ENCODE measurements around the gene SLC8A1. TPM values are rescaled to one million over a fixed set of nuclear protein-coding genes. Genes with fewer than 3 reads are reported as not detected.

SLC8A1 gene
- total and polyA plus RNA-seq, 2 donors (not counting 1 experiment from before 2014, with no cell fraction given), result 0.07 to 0.20 TPM

DNA sequence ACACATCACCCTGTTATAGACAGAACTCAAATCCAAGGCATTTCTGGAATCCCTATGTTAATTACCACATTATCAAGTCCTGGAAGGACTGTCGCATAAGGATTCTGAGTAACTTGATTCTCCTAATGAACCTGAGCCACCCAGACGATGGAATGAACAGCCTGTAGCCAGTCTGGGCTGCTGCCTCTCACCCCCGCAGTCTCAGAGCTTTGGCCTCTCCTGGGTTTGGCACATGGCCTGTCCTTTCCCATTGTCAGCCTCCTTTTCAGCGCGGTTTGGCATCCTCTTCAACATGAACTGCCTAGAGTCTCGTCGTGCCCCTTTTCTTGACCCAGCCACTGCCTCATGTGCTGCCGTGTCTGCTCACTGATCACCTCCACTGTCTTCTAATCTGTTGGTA, 147.6 kb downstream of the SLC8A1 start:
- Histone ChIP-seq H3K27ac (ENCODE audit: low read length in 2 of 2) (no peak overlapping the region), H3K4me3 (ENCODE audit: control extremely low read depth in 1 of 5, extremely low read depth in 1 of 5, insufficient read depth in 1 of 5, low read depth in 2 of 5, low read length in 4 of 5) (no peak overlapping the region), H4K20me1 (ENCODE audit: control insufficient read depth, insufficient read depth, low read length, poor library complexity, severe bottlenecking) (no peaks in the 10 kb centered on the region), H3K4me1 (ENCODE audit: control insufficient read depth in 2 of 2, insufficient read depth in 2 of 2, low read length in 2 of 2) (no peaks in the 10 kb centered on the region), H2AFZ (ENCODE audit: insufficient read depth, low read depth, low read length, poor library complexity, severe bottlenecking) (no peak overlapping the region), H3K27me3 (replicated peaks in 1 of 4; ENCODE audit: control extremely low read depth in 1 of 4, control insufficient read depth in 3 of 4, insufficient read depth in 4 of 4, low read length in 3 of 4) (no peaks in the 10 kb centered on the region), H3K36me3 (replicated peaks in 1 of 2; ENCODE audit: control extremely low read depth in 1 of 2, control insufficient read depth in 1 of 2, extremely low read depth in 1 of 2, insufficient read depth in 2 of 2, low read length in 1 of 2) (no peaks in the 10 kb centered on the region), H3K4me2 (replicated peaks; ENCODE audit: low read depth, low read length, poor library complexity, severe bottlenecking) (no peak overlapping the region), H3K9ac (ENCODE audit: low read length) (no peak overlapping the region), H3K79me2 (ENCODE audit: control insufficient read depth, insufficient read depth, low read length) (no peaks in the 10 kb centered on the region), H3K9me3 (ENCODE audit: control extremely low read depth in 1 of 3, control insufficient read depth in 2 of 3, insufficient read depth in 1 of 3, low read length in 2 of 3) (no peaks in the 10 kb centered on the region)
- intact Hi-C loops (cut with micrococcal nuclease), result no loop called here
- Mint-ChIP-seq H3K4me1 (no peaks in the 10 kb centered on the region), H3K4me3 (no peak overlapping the region), H3K9me3 (ENCODE audit: insufficient read depth) (no peaks in the 10 kb centered on the region), H3K27me3 (no peaks in the 10 kb centered on the region), H3K27ac (no peak overlapping the region)
- TF ChIP-seq EZH2 (IDR thresholded peaks at IDR 0.05; ENCODE audit: borderline replicate concordance, insufficient read depth, low read depth, low read length, poor library complexity, severe bottlenecking), result no peak
- TF ChIP-seq, protein P1, sequence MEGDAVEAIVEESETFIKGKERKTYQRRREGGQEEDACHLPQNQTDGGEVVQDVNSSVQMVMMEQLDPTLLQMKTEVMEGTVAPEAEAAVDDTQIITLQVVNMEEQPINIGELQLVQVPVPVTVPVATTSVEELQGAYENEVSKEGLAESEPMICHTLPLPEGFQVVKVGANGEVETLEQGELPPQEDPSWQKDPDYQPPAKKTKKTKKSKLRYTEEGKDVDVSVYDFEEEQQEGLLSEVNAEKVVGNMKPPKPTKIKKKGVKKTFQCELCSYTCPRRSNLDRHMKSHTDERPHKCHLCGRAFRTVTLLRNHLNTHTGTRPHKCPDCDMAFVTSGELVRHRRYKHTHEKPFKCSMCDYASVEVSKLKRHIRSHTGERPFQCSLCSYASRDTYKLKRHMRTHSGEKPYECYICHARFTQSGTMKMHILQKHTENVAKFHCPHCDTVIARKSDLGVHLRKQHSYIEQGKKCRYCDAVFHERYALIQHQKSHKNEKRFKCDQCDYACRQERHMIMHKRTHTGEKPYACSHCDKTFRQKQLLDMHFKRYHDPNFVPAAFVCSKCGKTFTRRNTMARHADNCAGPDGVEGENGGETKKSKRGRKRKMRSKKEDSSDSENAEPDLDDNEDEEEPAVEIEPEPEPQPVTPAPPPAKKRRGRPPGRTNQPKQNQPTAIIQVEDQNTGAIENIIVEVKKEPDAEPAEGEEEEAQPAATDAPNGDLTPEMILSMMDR (IDR thresholded peaks at IDR 0.05), result no peak
- no peak for ATAC-seq (ENCODE audit: low read depth)
- POLR2A ChIA-PET, result no interaction called here
- CTCF ChIA-PET, result no interaction called here
- DNase-seq, result no peak
- WGBS (ENCODE audit: insufficient coverage), result 100% methylated on average over 8 of the region's 8 CpGs

DNA sequence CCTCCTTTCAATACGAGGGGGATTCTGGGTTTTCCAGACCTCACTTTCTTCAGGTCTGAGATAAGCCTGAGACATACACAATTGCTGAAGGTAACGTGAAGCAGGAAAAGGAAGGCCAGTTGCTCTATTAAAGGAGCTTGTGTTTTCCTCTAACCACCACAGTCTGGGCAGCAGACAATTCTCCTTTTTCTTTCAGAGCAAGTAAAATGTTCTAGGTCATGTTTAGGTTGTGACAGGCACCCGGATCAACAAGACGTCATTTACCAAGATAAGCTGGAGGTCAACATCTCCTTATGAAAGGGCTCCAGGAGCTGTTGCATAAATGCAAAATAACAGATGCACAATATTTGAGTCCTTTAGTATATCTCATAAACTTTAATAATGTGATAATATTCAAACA, 148.1 kb downstream of the SLC8A1 start:
- H3K4me1 ChIP-seq (ENCODE audit: control insufficient read depth in 2 of 2, insufficient read depth in 2 of 2, low read length in 2 of 2), result no peaks in the 10 kb centered on the region
- Mint-ChIP-seq H3K4me1 (no peaks in the 10 kb centered on the region), H3K27me3 (no peaks in the 10 kb centered on the region), H3K4me3 (no peak overlapping the region), H3K27ac (no peak overlapping the region), H3K9me3 (ENCODE audit: insufficient read depth) (no peaks in the 10 kb centered on the region)
- H2AFZ ChIP-seq (ENCODE audit: insufficient read depth, low read depth, low read length, poor library complexity, severe bottlenecking), result no peak overlapping the region
- no peak overlapping the region for H3K4me2 ChIP-seq (replicated peaks; ENCODE audit: low read depth, low read length, poor library complexity, severe bottlenecking)
- CTCF ChIA-PET, result no interaction called here
- no peak overlapping the region for H3K27ac ChIP-seq (ENCODE audit: low read length in 2 of 2)
- no peaks in the 10 kb centered on the region for H3K36me3 ChIP-seq (replicated peaks in 1 of 2; ENCODE audit: control extremely low read depth in 1 of 2, control insufficient read depth in 1 of 2, extremely low read depth in 1 of 2, insufficient read depth in 2 of 2, low read length in 1 of 2)
- H3K9me3 ChIP-seq (ENCODE audit: control extremely low read depth in 1 of 3, control insufficient read depth in 2 of 3, insufficient read depth in 1 of 3, low read length in 2 of 3), result no peaks in the 10 kb centered on the region
- WGBS (ENCODE audit: insufficient coverage), result no CpG with 5 or more reads among the region's 4 CpGs
- no peak overlapping the region for H3K9ac ChIP-seq (ENCODE audit: low read length)
- H3K27me3 ChIP-seq (replicated peaks in 1 of 4; ENCODE audit: control extremely low read depth in 1 of 4, control insufficient read depth in 3 of 4, insufficient read depth in 4 of 4, low read length in 3 of 4), result no peaks in the 10 kb centered on the region
- no peaks in the 10 kb centered on the region for H3K79me2 ChIP-seq (ENCODE audit: control insufficient read depth, insufficient read depth, low read length)
- POLR2A ChIA-PET, result no interaction called here
- H3K4me3 ChIP-seq (ENCODE audit: control extremely low read depth in 1 of 5, extremely low read depth in 1 of 5, insufficient read depth in 1 of 5, low read depth in 2 of 5, low read length in 4 of 5), result no peak overlapping the region
- no peak for TF ChIP-seq EZH2 (IDR thresholded peaks at IDR 0.05; ENCODE audit: borderline replicate concordance, insufficient read depth, low read depth, low read length, poor library complexity, severe bottlenecking)
- TF ChIP-seq, protein P1 (IDR thresholded peaks at IDR 0.05), result no peak
- ATAC-seq (ENCODE audit: low read depth) (no peak), DNase-seq (no peak)
- no peaks in the 10 kb centered on the region for H4K20me1 ChIP-seq (ENCODE audit: control insufficient read depth, insufficient read depth, low read length, poor library complexity, severe bottlenecking)
- intact Hi-C loops (cut with micrococcal nuclease), result no loop called here

Data from B cell (primary cell).